WTC11 (cell line): ENCODE measurements around the gene ZXDC. TPM values are rescaled to one million over a fixed set of nuclear protein-coding genes. Genes with fewer than 3 reads are reported as not detected.

Experiments used
- ATAC-seq: fragments of 200-7000 bp; cut with Tn5 transposase; 2 replicates; pipeline ENCODE4 v1.10.0; 2021; ENCODE audit warnings: mild to moderate bottlenecking, moderate library complexity
- CTCF ChIA-PET: fragments of 300-600 bp; sonication (Branson Sonifier 250); formaldehyde crosslinking; loops from one replicate; lab custom pipeline; 2021; ENCODE audit warnings: antibody characterized with exemption; lab: Charles Lee
- POLR2A ChIA-PET: fragments of 350-600 bp; sonication (Branson Sonifier 250); formaldehyde crosslinking; loops from one replicate; lab custom pipeline; 2021; ENCODE audit warnings: antibody characterized with exemption; lab: Charles Lee
- DNase-seq: peaks from one replicate; pipeline ENCODE4 v3.0.0; 2021; ENCODE audit warnings: low spot score
- H3K27ac Mint-ChIP-seq: 2 replicates; pipeline ENCODE4 v1.8.0; 2021; ENCODE audit warnings: mixed read lengths
- H3K27me3 Mint-ChIP-seq: 2 replicates; pipeline ENCODE4 v1.8.0; 2021; ENCODE audit warnings: low read depth, mild to moderate bottlenecking, moderate library complexity, mixed read lengths
- H3K36me3 Mint-ChIP-seq: 2 replicates; pipeline ENCODE4 v1.8.0; 2021; ENCODE audit warnings: mixed read lengths
- H3K4me1 Mint-ChIP-seq: 2 replicates; pipeline ENCODE4 v1.8.0; 2022; ENCODE audit warnings: mixed read lengths
- H3K4me3 Mint-ChIP-seq: 2 replicates; pipeline ENCODE4 v1.8.0; 2021; ENCODE audit warnings: mild to moderate bottlenecking, moderate library complexity, mixed read lengths
- H3K9me3 Mint-ChIP-seq: 2 replicates; pipeline ENCODE4 v1.8.0; 2021; ENCODE audit warnings: mixed read lengths
- AR ChIP-seq: fragments of 250-450 bp; sonication (Bioruptor Pico); IDR thresholded peaks from 2 replicates; pipeline ENCODE4 v1.9.0; 2021; ENCODE audit warnings: mild to moderate bottlenecking
- CREB1 ChIP-seq: sonication (generic); formaldehyde crosslinking; IDR thresholded peaks from 2 replicates; pipeline ENCODE4 v1.8.0; 2023; ENCODE audit warnings: mild to moderate bottlenecking, missing genetic modification reagents
- EMX1 ChIP-seq: fragments of 250-450 bp; sonication (Bioruptor Pico); IDR thresholded peaks from 2 replicates; pipeline ENCODE4 v1.8.0; 2021; ENCODE audit warnings: mild to moderate bottlenecking
- FOXP1 ChIP-seq: sonication (generic); formaldehyde crosslinking; IDR thresholded peaks from 2 replicates; pipeline ENCODE4 v1.8.0; 2022; ENCODE audit warnings: missing genetic modification reagents, mild to moderate bottlenecking, moderate library complexity, borderline replicate concordance
- GABPB1 ChIP-seq: sonication (generic); formaldehyde crosslinking; IDR thresholded peaks from 2 replicates; pipeline ENCODE4 v1.8.1; 2023; ENCODE audit warnings: mild to moderate bottlenecking, missing genetic modification reagents
- GRHL2 ChIP-seq: fragments of 250-450 bp; sonication (Bioruptor Pico); IDR thresholded peaks from 2 replicates; pipeline ENCODE4 v1.8.0; 2022; ENCODE audit warnings: mild to moderate bottlenecking, moderate library complexity; ENCODE audit not compliant: insufficient replicate concordance, severe bottlenecking
- HMGA2 ChIP-seq: fragments of 250-450 bp; sonication (Bioruptor Pico); IDR thresholded peaks from 2 replicates; pipeline ENCODE4 v1.4.0; 2021; ENCODE audit warnings: mild to moderate bottlenecking, moderate library complexity
- IRF2 ChIP-seq: sonication (generic); formaldehyde crosslinking; IDR thresholded peaks from 2 replicates; pipeline ENCODE4 v1.8.0; 2022; ENCODE audit warnings: low read depth, missing genetic modification reagents, borderline replicate concordance
- KAT7 ChIP-seq: sonication (generic); formaldehyde crosslinking; IDR thresholded peaks from 2 replicates; pipeline ENCODE4 v1.8.1; 2023; ENCODE audit warnings: missing genetic modification reagents, mild to moderate bottlenecking, borderline replicate concordance
- NFATC4 ChIP-seq: fragments of 250-450 bp; sonication (Bioruptor Pico); IDR thresholded peaks from 2 replicates; pipeline ENCODE4 v1.9.0; 2021; ENCODE audit warnings: mild to moderate bottlenecking
- NFYB ChIP-seq: sonication (generic); formaldehyde crosslinking; conservative IDR thresholded peaks from 2 replicates; pipeline ENCODE4 v1.8.0; 2022; ENCODE audit warnings: low read depth, missing genetic modification reagents
- PRRX2 ChIP-seq: fragments of 250-450 bp; sonication (Bioruptor Pico); IDR thresholded peaks from 2 replicates; pipeline ENCODE4 v1.8.0; 2021; ENCODE audit warnings: mild to moderate bottlenecking
- RORB ChIP-seq: fragments of 250-450 bp; sonication (Bioruptor Pico); IDR thresholded peaks from 2 replicates; pipeline ENCODE4 v1.9.0; 2021; ENCODE audit warnings: mild to moderate bottlenecking
- SOX15 ChIP-seq: fragments of 250-450 bp; sonication (Bioruptor Pico); IDR thresholded peaks from 2 replicates; pipeline ENCODE4 v1.9.0; 2021; ENCODE audit warnings: mild to moderate bottlenecking
- TCF7 ChIP-seq: sonication (generic); formaldehyde crosslinking; IDR thresholded peaks from 2 replicates; pipeline ENCODE4 v1.8.0; 2022; ENCODE audit warnings: mild to moderate bottlenecking, low read depth, missing genetic modification reagents, moderate library complexity
- ZBTB21 ChIP-seq: sonication (generic); formaldehyde crosslinking; IDR thresholded peaks from 2 replicates; pipeline ENCODE4 v1.8.1; 2023; ENCODE audit warnings: mild to moderate bottlenecking, missing genetic modification reagents, borderline replicate concordance
- ZNF138 ChIP-seq: sonication (generic); formaldehyde crosslinking; conservative IDR thresholded peaks from 2 replicates; pipeline ENCODE4 v1.8.1; 2022; ENCODE audit warnings: mild to moderate bottlenecking, moderate library complexity, missing genetic modification reagents
- ZNF232 ChIP-seq: sonication (generic); formaldehyde crosslinking; IDR thresholded peaks from 2 replicates; pipeline ENCODE4 v1.8.0; 2022; ENCODE audit warnings: mild to moderate bottlenecking, missing genetic modification reagents
- ZNF317 ChIP-seq: sonication (generic); formaldehyde crosslinking; IDR thresholded peaks from 2 replicates; pipeline ENCODE4 v1.8.1; 2023; ENCODE audit warnings: low read depth, mild to moderate bottlenecking, moderate library complexity, missing genetic modification reagents, borderline replicate concordance
- ZNF396 ChIP-seq: fragments of 250-450 bp; sonication (Bioruptor Pico); IDR thresholded peaks from 2 replicates; pipeline ENCODE4 v1.8.0; 2021; ENCODE audit warnings: mild to moderate bottlenecking, moderate library complexity, borderline replicate concordance
- ZNF423 ChIP-seq: fragments of 250-450 bp; sonication (Bioruptor Pico); IDR thresholded peaks from 2 replicates; pipeline ENCODE4 v2.1.2; 2022; ENCODE audit warnings: mild to moderate bottlenecking, moderate library complexity
- total RNA-seq: library from RNA; stranded (reverse); gene quantifications from 3 replicates; pipeline ENCODE4 v1.2.3, GENCODE V29; 2021
- TF ChIP-seq, protein P1 (sequence below): fragments of 250-450 bp; sonication (Bioruptor Pico); IDR thresholded peaks from 2 replicates; pipeline ENCODE4 v1.9.0; 2021; ENCODE audit warnings: mild to moderate bottlenecking
- TF ChIP-seq, protein P2 (sequence below): sonication (generic); formaldehyde crosslinking; IDR thresholded peaks from 2 replicates; pipeline ENCODE4 v1.8.0; 2022; ENCODE audit warnings: mild to moderate bottlenecking, missing genetic modification reagents
- TF ChIP-seq, protein P3 (sequence below): sonication (generic); formaldehyde crosslinking; IDR thresholded peaks from 2 replicates; pipeline ENCODE4 v1.8.1; 2023; ENCODE audit warnings: mild to moderate bottlenecking, missing genetic modification reagents
- TF ChIP-seq, protein P4 (sequence below): sonication (generic); formaldehyde crosslinking; IDR thresholded peaks from 2 replicates; pipeline ENCODE4 v1.8.1; 2023; ENCODE audit warnings: mild to moderate bottlenecking, missing genetic modification reagents, moderate library complexity

The ZXDC gene
- total RNA-seq, 1 experiment from 2014 or later = 34.7 TPM

DNA sequence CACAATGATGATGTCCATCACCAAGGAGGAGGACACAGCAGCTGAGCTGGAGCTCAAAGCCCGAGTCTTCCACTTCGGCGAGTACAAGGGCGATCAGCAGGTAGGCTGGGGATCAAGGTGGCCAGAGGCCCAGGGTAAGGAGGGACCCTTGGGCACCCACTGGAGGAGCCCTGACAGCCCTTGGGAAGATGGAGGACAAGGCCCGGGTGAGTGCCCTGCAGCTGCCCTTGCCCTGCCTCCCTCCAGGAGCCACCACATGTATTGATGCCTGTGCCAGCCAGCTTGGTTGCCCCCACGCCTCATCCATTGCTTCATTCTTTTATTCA, 42.6 kb downstream of the ZXDC start:
- no peak for DNase-seq
- TF ChIP-seq ZNF232 (CRISPR knock-in tag) = no peak
- TF ChIP-seq AR (CRISPR knock-in tag) = no peak
- no peak for ATAC-seq
- H3K4me3 Mint-ChIP-seq = no peak overlapping the region
- ChIA-PET POLR2A (no interaction called here), CTCF (interaction anchor here (1.2 kb wide), 1 partner anchor 13 kb away, joined by 3 read pairs; no protein-coding TSS in a partner anchor)
- no peak overlapping the region for H3K27ac Mint-ChIP-seq
- H3K9me3 Mint-ChIP-seq = peaks cover 4% of the 10 kb centered on the region; the same call in 1 of the 2 replicates
- no peaks in the 10 kb centered on the region for H3K27me3 Mint-ChIP-seq
- H3K36me3 Mint-ChIP-seq = peaks cover 3% of the 10 kb centered on the region; the same call in 1 of the 2 replicates
- no peaks in the 10 kb centered on the region for H3K4me1 Mint-ChIP-seq

GRCh38 chr3:126432361-126433104, 43.2 kb downstream of the ZXDC start:
- Mint-ChIP-seq H3K9me3 (peaks cover 4% of the 10 kb centered on the region; the same call in 1 of the 2 replicates), H3K36me3 (peaks cover 2% of the 10 kb centered on the region), H3K27ac (no peak overlapping the region), H3K27me3 (no peaks in the 10 kb centered on the region), H3K4me1 (no peaks in the 10 kb centered on the region), H3K4me3 (no peak overlapping the region)
- TF ChIP-seq, protein P1, sequence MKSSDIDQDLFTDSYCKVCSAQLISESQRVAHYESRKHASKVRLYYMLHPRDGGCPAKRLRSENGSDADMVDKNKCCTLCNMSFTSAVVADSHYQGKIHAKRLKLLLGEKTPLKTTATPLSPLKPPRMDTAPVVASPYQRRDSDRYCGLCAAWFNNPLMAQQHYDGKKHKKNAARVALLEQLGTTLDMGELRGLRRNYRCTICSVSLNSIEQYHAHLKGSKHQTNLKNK = no peak
- TF ChIP-seq HMGA2 (CRISPR knock-in tag) (no peak), IRF2 (CRISPR knock-in tag) (no peak), EMX1 (no peak), TCF7 (CRISPR knock-in tag) (no peak), NFYB (no peak), PRRX2 (CRISPR knock-in tag) (no peak)
- TF ChIP-seq, protein P2, sequence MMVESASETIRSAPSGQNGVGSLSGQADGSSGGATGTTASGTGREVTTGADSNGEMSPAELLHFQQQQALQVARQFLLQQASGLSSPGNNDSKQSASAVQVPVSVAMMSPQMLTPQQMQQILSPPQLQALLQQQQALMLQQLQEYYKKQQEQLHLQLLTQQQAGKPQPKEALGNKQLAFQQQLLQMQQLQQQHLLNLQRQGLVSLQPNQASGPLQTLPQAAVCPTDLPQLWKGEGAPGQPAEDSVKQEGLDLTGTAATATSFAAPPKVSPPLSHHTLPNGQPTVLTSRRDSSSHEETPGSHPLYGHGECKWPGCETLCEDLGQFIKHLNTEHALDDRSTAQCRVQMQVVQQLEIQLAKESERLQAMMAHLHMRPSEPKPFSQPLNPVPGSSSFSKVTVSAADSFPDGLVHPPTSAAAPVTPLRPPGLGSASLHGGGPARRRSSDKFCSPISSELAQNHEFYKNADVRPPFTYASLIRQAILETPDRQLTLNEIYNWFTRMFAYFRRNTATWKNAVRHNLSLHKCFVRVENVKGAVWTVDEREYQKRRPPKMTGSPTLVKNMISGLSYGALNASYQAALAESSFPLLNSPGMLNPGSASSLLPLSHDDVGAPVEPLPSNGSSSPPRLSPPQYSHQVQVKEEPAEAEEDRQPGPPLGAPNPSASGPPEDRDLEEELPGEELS (CRISPR knock-in tag) = no peak
- TF ChIP-seq, protein P3, sequence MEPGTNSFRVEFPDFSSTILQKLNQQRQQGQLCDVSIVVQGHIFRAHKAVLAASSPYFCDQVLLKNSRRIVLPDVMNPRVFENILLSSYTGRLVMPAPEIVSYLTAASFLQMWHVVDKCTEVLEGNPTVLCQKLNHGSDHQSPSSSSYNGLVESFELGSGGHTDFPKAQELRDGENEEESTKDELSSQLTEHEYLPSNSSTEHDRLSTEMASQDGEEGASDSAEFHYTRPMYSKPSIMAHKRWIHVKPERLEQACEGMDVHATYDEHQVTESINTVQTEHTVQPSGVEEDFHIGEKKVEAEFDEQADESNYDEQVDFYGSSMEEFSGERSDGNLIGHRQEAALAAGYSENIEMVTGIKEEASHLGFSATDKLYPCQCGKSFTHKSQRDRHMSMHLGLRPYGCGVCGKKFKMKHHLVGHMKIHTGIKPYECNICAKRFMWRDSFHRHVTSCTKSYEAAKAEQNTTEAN = no peak
- CTCF ChIA-PET = no interaction called here
- ATAC-seq (no peak), DNase-seq (no peak)
- POLR2A ChIA-PET = no interaction called here

DNA sequence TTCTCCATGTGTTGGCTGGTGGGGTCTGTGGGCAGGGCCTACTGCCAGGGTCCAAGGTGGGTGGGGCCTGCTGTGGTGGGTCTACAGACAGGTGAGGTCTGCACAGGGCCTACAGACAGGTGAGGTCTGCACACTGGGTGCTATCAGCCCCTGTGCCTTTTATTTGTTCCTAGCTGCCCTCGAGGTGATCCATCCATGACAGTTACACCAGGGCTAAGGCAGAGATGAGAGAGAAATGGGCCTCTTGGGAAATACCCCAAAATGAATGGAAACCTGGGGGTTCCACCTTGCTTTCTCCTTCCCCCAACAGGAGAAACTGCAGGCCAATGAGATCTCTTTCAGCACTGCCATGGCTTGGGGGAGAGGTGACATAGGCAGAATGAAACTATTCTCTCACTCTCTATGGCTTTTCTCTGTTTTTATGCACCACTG, 44.6 kb downstream of the ZXDC start:
- POLR2A ChIA-PET = no interaction called here
- TF ChIP-seq ZNF396 (CRISPR knock-in tag) = no peak
- no peak for TF ChIP-seq NFYB
- no peak for TF ChIP-seq RORB (CRISPR knock-in tag)
- TF ChIP-seq SOX15 (CRISPR knock-in tag) = no peak
- no peak for TF ChIP-seq GABPB1 (CRISPR knock-in tag)
- no peak for TF ChIP-seq KAT7
- TF ChIP-seq, protein P4, sequence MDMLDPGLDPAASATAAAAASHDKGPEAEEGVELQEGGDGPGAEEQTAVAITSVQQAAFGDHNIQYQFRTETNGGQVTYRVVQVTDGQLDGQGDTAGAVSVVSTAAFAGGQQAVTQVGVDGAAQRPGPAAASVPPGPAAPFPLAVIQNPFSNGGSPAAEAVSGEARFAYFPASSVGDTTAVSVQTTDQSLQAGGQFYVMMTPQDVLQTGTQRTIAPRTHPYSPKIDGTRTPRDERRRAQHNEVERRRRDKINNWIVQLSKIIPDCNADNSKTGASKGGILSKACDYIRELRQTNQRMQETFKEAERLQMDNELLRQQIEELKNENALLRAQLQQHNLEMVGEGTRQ (CRISPR knock-in tag) = no peak
- TF ChIP-seq ZNF138 (CRISPR knock-in tag) = no peak
- no peak for TF ChIP-seq FOXP1 (CRISPR knock-in tag)
- no peak for TF ChIP-seq NFATC4 (CRISPR knock-in tag)
- TF ChIP-seq ZNF317 (CRISPR knock-in tag) = no peak
- no peak for TF ChIP-seq ZBTB21 (CRISPR knock-in tag)
- no peak for TF ChIP-seq GRHL2 (CRISPR knock-in tag)
- no peak for TF ChIP-seq CREB1 (CRISPR knock-in tag)
- TF ChIP-seq ZNF423 (CRISPR knock-in tag) = no peak

More for the DNA sequence above, 44.6 kb downstream of the ZXDC start:
- Mint-ChIP-seq H3K4me3 (no peak overlapping the region), H3K4me1 (no peaks in the 10 kb centered on the region), H3K36me3 (peaks cover 9% of the 10 kb centered on the region), H3K9me3 (peaks cover 10% of the 10 kb centered on the region), H3K27me3 (no peaks in the 10 kb centered on the region; the same call in 1 of the 2 replicates), H3K27ac (no peak overlapping the region)
- ATAC-seq (no peak), DNase-seq (no peak)
- CTCF ChIA-PET = no interaction called here
